GM18873 (cell line): ENCODE measurements around the gene ADCY10.
A peak's percentile ranks its signal among the peaks of the same experiment; 100 is the strongest.
"Not testable (repeated sequence)": the region's sequence is repeated elsewhere in the genome, so short reads cannot be mapped to it uniquely, and the experiment has no call there.

Source experiments
- ATAC-seq: cut with Tn5 transposase; IDR thresholded peaks from one replicate; pipeline ENCODE4 v1.9.1; 2021; ENCODE audit warnings: mild to moderate bottlenecking, moderate library complexity, moderate number of reproducible peaks; ENCODE audit not compliant: unreplicated experiment, low FRiP score

The ADCY10 gene

DNA sequence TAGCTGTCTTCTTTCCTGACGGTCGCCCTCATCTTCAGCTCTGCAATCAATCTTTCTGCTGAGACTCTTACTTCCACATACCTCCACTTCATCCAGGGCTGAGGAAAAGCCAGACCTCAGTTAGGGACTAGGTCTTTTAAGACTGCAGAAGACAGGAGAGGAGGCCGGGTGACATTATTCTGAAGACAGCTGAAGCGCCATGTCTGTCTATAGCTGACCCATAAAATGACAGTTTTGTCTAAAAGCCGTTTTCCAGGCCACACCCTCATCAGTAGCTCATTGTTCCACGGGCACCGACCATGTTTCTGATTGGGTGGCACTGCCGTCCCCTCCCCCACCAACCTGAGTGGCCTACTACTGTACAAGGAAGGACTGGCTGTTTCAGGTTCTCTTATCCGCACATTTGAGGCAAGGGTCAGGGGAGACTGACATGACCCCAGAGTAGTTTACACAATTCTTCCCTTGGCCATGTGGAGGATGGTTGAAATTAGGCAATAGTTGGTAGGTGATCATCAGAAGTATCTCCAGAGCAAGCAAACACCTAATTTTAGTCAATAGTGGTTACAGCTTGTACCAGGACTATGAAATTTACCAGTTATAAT, at the start of gene ADCY10:
ADCY10 (minus strand) TSS at position 240 of the 602 bp plus-strand sequence. CDS start 8,994 bp downstream, outside the sequence.
- no peak for ATAC-seq

DNA sequence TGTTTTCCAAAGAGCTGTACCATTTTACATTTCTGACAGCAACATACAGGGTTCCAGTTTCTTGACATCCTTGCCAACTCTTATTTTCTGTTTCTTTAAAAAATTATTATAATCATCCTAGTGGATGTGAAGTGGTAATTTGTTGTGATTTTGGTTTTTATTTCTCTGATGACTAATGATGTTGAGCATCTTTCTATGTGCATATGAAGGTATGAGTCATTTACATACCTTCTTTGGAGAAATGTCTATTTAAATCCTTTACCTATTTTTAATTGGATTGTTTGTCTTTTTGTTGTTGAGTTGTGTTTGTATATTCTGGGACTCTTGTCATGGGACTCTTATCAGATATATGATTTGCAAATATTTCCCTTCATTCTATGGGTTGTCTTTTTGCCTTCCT, 43.8 kb upstream of the ADCY10 start:
- no peak for ATAC-seq

GRCh38 chr1:167955915-167956314, 42.0 kb upstream of the ADCY10 start:
- ATAC-seq, result no peak

DNA sequence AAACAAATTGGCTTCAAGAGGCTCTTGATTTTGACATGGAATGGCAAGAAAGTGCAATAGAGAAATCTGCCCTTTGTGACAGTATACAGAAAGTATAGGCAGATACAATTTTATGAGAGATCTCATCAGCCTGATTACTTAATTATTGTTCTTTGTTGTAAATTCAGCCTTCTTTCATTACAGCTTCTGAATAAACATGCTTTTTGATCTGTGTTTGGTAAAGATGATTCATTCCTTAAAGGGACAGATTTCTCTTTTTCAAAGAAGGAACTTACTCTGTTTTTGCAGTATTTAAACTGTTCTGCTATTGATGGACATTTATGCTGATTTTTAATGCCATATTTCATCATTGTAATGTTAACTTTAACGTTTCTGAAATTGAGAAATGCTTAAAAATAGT, 36.6 kb upstream of the ADCY10 start:
- ATAC-seq, result no peak

DNA sequence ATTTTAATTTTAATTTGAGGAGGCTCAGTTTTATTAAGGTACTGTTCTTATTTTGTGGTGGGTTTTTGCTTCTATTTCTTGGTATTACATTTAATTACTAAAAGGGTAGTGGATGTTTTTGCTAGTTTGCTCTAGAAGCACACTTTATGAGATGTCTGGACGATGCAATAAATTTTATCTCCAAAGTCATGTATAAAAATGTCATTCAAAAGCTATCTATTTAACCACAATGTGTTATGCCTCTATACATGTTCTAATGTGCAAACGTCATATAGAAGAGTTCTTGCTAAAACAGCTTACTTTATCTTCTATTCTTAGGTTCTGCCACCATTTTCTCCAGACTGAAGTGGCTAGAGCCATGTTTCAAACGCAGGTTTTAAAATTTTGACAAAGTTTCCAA, 35.9 kb upstream of the ADCY10 start:
- ATAC-seq, result no peak

- ATAC-seq, result no peak
Measured at GRCh38 chr1:167947733-167948132, 33.8 kb upstream of the ADCY10 start.

DNA sequence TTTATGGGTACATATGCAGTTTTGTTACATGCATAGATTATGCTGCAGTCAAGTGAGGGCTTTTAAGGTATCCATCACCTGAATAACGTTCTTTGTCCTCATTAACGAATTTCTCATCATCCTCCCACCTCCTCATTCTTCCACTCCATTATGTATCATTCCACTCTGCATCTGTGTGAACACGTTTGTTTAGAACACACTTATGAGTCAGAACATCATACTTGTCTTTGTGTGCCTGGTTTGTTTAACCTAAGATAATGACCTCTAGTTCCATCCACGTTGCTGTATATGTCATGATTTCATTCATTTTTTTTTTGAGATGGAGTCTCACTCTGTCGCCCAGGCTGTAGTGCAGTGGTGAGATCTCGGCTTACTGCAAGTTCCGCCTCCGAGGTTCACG, 29.6 kb upstream of the ADCY10 start:
- no peak for ATAC-seq

- no peak for ATAC-seq
Measured at GRCh38 chr1:167940264-167940663, 26.3 kb upstream of the ADCY10 start.

DNA sequence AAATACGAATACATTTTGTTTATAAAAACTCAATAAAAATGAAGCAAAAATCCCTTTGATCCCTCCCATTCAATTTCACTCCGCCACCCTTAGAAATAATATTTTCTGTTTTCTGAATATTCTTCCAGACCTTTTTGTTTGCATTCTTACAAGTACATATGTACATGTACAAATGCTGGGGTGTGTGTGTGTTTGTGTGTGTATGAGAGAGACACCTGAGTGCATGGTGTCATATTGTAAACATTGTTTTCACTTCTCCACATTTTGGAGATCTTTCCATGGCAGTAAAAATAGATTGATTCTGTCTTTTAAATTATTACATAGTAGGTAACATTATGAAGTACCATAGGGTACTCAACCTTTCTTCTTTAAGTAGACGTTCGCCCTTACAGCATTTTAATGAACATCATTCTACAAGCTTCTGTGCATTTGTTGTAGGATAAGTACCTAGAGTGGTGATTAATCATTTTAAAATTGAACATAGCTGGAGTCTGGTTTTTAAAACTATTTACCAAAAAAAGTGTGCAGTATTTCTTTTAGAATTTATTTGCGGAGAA, 24.2 kb upstream of the ADCY10 start:
- no peak for ATAC-seq

- no peak for ATAC-seq
Measured at GRCh38 chr1:167937709-167938010, 23.7 kb upstream of the ADCY10 start.

GRCh38 chr1:167936930-167937708, 23.2 kb upstream of the ADCY10 start, which contains the start of gene MPC2:
Gene MPC2 (minus strand): TSS chr1:167937072. CDS start chr1:167935841, 1,231 bp downstream.
- peak; percentile 15 for ATAC-seq

GRCh38 chr1:167936068-167936929, 22.4 kb upstream of the ADCY10 start, which contains the start of gene DCAF6:
Gene DCAF6 (plus strand): TSS chr1:167936683. CDS start chr1:167936912, 229 bp downstream.
- peak; percentile 71 for ATAC-seq

DNA sequence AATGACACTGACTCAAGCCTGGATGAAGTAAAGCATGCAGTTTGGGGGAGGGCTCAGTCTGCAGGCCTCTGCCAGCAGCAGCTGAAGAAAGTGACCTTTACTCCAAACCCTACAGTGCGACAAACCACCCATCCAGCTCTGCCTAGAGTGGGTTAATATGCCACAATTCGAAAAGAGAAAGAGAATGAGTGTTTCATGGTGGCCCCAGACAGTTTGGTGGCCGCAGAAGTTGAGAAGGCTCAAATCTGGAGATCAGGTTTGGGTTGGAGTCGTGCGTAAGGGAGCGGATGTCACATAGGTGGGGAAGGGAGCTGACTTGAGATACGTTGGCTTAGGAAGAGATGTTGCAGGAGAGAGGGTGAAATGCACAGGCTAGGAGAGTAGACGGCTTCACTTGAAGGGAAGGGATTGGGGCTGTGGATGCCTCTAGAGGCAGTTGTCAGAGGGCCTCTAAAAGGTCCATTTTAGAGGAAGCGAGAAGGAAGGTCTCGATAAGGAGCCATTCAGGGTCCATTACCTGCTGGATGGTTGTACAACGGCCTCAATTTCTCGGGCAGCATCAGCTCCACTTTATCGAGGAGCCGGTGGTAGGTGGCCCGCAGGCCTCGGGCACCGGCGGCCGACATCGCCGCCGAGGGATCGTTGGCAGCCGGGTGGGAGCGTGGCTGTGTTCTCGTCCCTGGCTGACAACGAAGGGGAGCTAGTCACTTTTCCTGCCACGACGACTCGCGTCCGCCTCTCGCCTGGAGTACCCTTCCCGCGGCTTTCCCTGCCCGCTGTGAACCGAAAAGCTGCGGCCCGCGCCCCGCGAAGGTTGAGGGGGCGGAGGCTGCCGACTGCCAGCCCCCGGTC, 21.5 kb upstream of the ADCY10 start:
- ATAC-seq, result peak; percentile 6

- ATAC-seq, result no peak
Measured at GRCh38 chr1:167934426-167935215, 20.7 kb upstream of the ADCY10 start.

GRCh38 chr1:167933788-167934187, 19.9 kb upstream of the ADCY10 start:
- no peak for ATAC-seq

- ATAC-seq, result no peak
Measured at GRCh38 chr1:167929725-167930124, 15.8 kb upstream of the ADCY10 start.

- ATAC-seq, result not testable (repeated sequence)
Measured at GRCh38 chr1:167928919-167929318, 15.0 kb upstream of the ADCY10 start.

DNA sequence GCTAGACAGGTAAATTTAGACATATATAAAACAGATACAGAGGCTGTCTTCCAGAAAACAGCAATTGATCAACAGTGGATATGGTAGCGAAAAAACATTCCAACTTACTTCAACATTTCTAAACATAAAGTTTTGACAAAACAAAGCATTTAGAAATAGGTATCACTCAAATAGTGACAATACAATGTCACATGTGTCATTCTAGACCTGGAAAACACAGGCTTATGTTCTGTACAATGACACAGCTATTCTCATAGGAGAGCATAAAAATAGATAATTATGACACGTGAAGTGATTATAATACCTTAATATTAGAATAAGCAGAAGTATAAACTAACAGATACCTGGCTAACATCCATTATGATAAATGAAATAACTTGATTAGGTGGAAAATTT, 14.5 kb upstream of the ADCY10 start:
- no peak for ATAC-seq
